ENCODE results near the gene PLA2R1. TPM values are rescaled to one million over a fixed set of nuclear protein-coding genes. Genes with fewer than 3 reads are reported as not detected.
"Not testable (repeated sequence)": the region's sequence is repeated elsewhere in the genome, so short reads cannot be mapped to it uniquely, and the experiment has no call there.

The PLA2R1 gene
- polyA plus RNA-seq, 2 of the 4 experiments (the other 2 are of a cell fraction): 3.3 to 6.8 TPM

DNA sequence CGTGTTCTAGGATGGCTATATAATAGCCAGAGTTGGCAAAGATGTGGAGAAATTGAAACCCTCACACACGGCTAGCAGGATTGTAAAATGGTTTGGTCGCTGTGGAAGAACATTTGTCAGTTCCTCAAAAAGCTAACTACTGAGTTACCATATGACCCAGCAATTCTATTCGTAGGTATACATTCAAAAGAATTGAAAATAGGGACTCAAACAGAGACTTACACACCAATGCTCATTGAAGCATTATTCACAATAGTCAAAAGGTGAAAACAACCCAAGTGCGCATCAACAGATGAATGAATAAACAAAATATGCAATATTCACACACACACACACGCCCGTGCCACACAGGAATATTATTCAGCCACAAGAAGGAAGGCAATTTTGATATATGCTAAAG is 98.7 kb downstream of the PLA2R1 start:
- H3K27ac ChIP-seq: no peak overlapping the region
- H3K4me3 ChIP-seq: no peak overlapping the region
- no peak overlapping the region for H3K4me2 ChIP-seq
- FAIRE-seq (no peak), ATAC-seq (no peak), DNase-seq (ENCODE audit: low read depth in 1 of 2, low spot score in 1 of 2) (no peak)
- WGBS (ENCODE audit: missing lambda C conversion rate): 88% methylated on average over 7 of the region's 7 CpGs
- H3K9me3 ChIP-seq: no peaks in the 10 kb centered on the region
- ChIA-PET POLR2A (no interaction called here), CTCF (no interaction called here)
- peaks cover 16% of the 10 kb centered on the region for H3K4me1 ChIP-seq
- TF ChIP-seq CBX2 (IDR thresholded peaks at IDR 0.05; ENCODE audit: borderline replicate concordance, low read depth) (no peak), MYC (IDR thresholded peaks at IDR 0.05; ENCODE audit: borderline replicate concordance, low read length) (no peak), MAZ (IDR thresholded peaks at IDR 0.05; ENCODE audit: borderline replicate concordance, low read depth, low read length) (no peak), EHMT2 (IDR thresholded peaks at IDR 0.05; ENCODE audit: low read depth) (no peak), CHD2 (IDR thresholded peaks at IDR 0.05; ENCODE audit: low read length, partially characterized antibody) (no peak), CBX8 (IDR thresholded peaks at IDR 0.05) (no peak), SREBF2 (IDR thresholded peaks at IDR 0.05) (no peak), RCOR1 (IDR thresholded peaks at IDR 0.05; ENCODE audit: low read depth, low read length) (no peak), HOXB13 (CRISPR knock-in tag; IDR thresholded peaks at IDR 0.05; ENCODE audit: low read depth) (no peak), FOSL2 (IDR thresholded peaks at IDR 0.05) (no peak), FOSL2 (CRISPR knock-in tag; IDR thresholded peaks at IDR 0.05) (no peak), CEBPB (IDR thresholded peaks at IDR 0.05) (no peak)
- TF ChIP-seq, protein P1, sequence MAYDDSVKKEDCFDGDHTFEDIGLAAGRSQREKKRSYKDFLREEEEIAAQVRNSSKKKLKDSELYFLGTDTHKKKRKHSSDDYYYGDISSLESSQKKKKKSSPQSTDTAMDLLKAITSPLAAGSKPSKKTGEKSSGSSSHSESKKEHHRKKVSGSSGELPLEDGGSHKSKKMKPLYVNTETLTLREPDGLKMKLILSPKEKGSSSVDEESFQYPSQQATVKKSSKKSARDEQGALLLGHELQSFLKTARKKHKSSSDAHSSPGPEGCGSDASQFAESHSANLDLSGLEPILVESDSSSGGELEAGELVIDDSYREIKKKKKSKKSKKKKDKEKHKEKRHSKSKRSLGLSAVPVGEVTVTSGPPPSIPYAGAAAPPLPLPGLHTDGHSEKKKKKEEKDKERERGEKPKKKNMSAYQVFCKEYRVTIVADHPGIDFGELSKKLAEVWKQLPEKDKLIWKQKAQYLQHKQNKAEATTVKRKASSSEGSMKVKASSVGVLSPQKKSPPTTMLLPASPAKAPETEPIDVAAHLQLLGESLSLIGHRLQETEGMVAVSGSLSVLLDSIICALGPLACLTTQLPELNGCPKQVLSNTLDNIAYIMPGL (CRISPR knock-in tag; IDR thresholded peaks at IDR 0.05; ENCODE audit: borderline replicate concordance): no peak
- TF ChIP-seq, protein P2, sequence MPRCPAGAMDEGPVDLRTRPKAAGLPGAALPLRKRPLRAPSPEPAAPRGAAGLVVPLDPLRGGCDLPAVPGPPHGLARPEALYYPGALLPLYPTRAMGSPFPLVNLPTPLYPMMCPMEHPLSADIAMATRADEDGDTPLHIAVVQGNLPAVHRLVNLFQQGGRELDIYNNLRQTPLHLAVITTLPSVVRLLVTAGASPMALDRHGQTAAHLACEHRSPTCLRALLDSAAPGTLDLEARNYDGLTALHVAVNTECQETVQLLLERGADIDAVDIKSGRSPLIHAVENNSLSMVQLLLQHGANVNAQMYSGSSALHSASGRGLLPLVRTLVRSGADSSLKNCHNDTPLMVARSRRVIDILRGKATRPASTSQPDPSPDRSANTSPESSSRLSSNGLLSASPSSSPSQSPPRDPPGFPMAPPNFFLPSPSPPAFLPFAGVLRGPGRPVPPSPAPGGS (IDR thresholded peaks at IDR 0.05): no peak
- TF ChIP-seq, protein P3, sequence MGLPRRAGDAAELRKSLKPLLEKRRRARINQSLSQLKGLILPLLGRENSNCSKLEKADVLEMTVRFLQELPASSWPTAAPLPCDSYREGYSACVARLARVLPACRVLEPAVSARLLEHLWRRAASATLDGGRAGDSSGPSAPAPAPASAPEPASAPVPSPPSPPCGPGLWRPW (IDR thresholded peaks at IDR 0.05): no peak

DNA sequence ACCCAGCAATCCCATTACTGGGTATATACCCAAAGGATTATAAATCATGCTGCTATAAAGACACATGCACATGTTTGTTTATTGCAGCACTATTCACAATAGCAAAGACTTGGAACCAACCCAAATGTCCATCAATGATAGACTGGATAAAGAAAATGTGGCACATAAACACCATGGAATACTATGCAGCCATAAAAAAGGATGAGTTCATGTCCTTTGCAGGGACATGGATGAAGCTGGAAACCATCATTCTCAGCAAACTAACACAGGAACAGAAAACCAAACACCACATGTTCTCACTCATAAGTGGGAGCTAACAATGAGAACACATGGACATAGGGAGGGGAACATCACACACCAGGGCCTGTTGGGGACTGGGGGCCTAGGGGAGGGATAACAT is 99.9 kb downstream of the PLA2R1 start:
- FAIRE-seq; H3K4me3 ChIP-seq; POLR2A ChIA-PET; H3K27ac ChIP-seq; ATAC-seq; H3K4me2 ChIP-seq; H3K9me3 ChIP-seq; DNase-seq (ENCODE audit: low read depth in 1 of 2, low spot score in 1 of 2); CTCF ChIA-PET: not testable (repeated sequence)
- H3K4me1 ChIP-seq: peaks cover 16% of the 10 kb centered on the region

DNA sequence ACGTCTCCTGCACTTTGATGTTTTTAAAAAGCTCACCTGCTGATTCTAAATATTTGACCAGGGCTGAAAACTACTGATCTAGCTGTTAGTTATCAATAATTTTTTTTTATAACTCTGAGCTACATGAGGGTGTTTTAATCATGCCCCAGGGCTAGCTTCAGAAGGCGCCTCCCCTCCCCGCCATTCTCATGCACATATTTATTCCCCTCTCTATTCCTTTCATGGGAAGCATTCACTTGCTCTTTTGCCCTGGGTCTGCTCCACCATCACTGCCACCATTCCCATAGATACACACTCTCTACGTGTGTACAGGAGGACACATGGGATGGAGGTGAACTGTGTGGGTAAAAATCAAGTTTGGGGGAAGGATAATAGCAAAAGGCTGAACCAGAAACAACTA is 101.0 kb downstream of the PLA2R1 start:
- H3K4me1 ChIP-seq: peaks cover 16% of the 10 kb centered on the region
- TF ChIP-seq CBX2 (IDR thresholded peaks at IDR 0.05; ENCODE audit: borderline replicate concordance, low read depth) (no peak), TFCP2L1 (CRISPR knock-in tag; IDR thresholded peaks at IDR 0.05) (no peak), ZC3H11A (IDR thresholded peaks at IDR 0.05) (no peak), RNF2 (IDR thresholded peaks at IDR 0.05; ENCODE audit: borderline replicate concordance, low read depth) (no peak), TP53 (CRISPR knock-in tag; IDR thresholded peaks at IDR 0.05) (no peak), NPAS2 (CRISPR knock-in tag; IDR thresholded peaks at IDR 0.05; ENCODE audit: borderline replicate concordance) (no peak), FOSB (CRISPR knock-in tag; IDR thresholded peaks at IDR 0.05) (no peak), SMC3 (IDR thresholded peaks at IDR 0.05) (no peak), FOXS1 (CRISPR knock-in tag; IDR thresholded peaks at IDR 0.05) (no peak), KDM1A (IDR thresholded peaks at IDR 0.05; ENCODE audit: low read depth) (no peak)
- TF ChIP-seq, protein P3 (IDR thresholded peaks at IDR 0.05): no peak
- ATAC-seq: no peak
- DNase-seq (ENCODE audit: low read depth in 1 of 2, low spot score in 1 of 2): no peak
- H3K9me3 ChIP-seq: no peaks in the 10 kb centered on the region
- H3K4me3 ChIP-seq: no peak overlapping the region
- ChIA-PET CTCF (no interaction called here), POLR2A (no interaction called here)
- 83% methylated on average over 4 of the region's 4 CpGs for WGBS (ENCODE audit: missing lambda C conversion rate)
- H3K4me2 ChIP-seq: peak overlapping the region; percentile 47; the same call in 1 of the 3 replicates
- H3K27ac ChIP-seq: no peak overlapping the region; a peak in 1 of 6 replicates
- no peak for FAIRE-seq

All from A549 (cell line).